Measurements from ENCODE around the gene HGFAC. TPM values are rescaled to one million over a fixed set of nuclear protein-coding genes. Genes with fewer than 3 reads are reported as not detected.
A peak's percentile ranks its signal among the peaks of the same experiment; 100 is the strongest.

The HGFAC gene
- total RNA-seq, 1 experiment from 2014 or later, result 0.28 TPM

GRCh38 chr4:3462321-3462789, 20.6 kb downstream of the HGFAC start:
- peaks cover 11% of the 10 kb centered on the region for H3K27me3 Mint-ChIP-seq (ENCODE audit: insufficient read depth, unreplicated experiment)
- no peaks in the 10 kb centered on the region for H3K9me3 Mint-ChIP-seq (ENCODE audit: unreplicated experiment)
- H3K27ac Mint-ChIP-seq (ENCODE audit: low read depth, unreplicated experiment), result no peak overlapping the region
- no peaks in the 10 kb centered on the region for H3K36me3 Mint-ChIP-seq (ENCODE audit: insufficient read depth, unreplicated experiment)
- TF ChIP-seq CTCF (IDR thresholded peaks at IDR 0.05; ENCODE audit: unreplicated experiment), result no peak
- BruUV-seq (replicated peaks), result no TSS peak
- peaks cover 6% of the 10 kb centered on the region for H3K4me1 Mint-ChIP-seq (ENCODE audit: insufficient read depth, unreplicated experiment)
- intact Hi-C loops (cut with micrococcal nuclease), result no loop called here
- H3K4me3 Mint-ChIP-seq (ENCODE audit: unreplicated experiment), result no peak overlapping the region
- POLR2A ChIA-PET, result interaction anchor here (1.4 kb wide), 1 partner anchor 29 kb away, joined by 3 read pairs; no protein-coding TSS in a partner anchor
- no peak for DNase-seq (ENCODE audit: unreplicated experiment)
- CTCF ChIA-PET, result interaction anchor here (0.6 to 1.7 kb wide), 6 partner anchors 18 to 480 kb away, joined by 3 to 6 read pairs (median 4); no protein-coding TSS in a partner anchor

- CTCF ChIA-PET, result interaction anchor here (0.6 to 1.7 kb wide), 6 partner anchors 15 to 479 kb away, joined by 3 to 6 read pairs (median 4); no protein-coding TSS in a partner anchor
- intact Hi-C loops (cut with micrococcal nuclease), result no loop called here
- Mint-ChIP-seq H3K4me3 (ENCODE audit: unreplicated experiment) (peak within 1 kb of the TSS; percentile 52), H3K36me3 (ENCODE audit: insufficient read depth, unreplicated experiment) (no peaks in the 10 kb centered on the region), H3K4me1 (ENCODE audit: insufficient read depth, unreplicated experiment) (peaks cover 6% of the 10 kb centered on the region), H3K27ac (ENCODE audit: low read depth, unreplicated experiment) (no peak within 1 kb of the TSS), H3K27me3 (ENCODE audit: insufficient read depth, unreplicated experiment) (peaks cover 11% of the 10 kb centered on the region), H3K9me3 (ENCODE audit: unreplicated experiment) (no peaks in the 10 kb centered on the region)
- no TSS peak for BruUV-seq (replicated peaks)
- POLR2A ChIA-PET, result interaction anchor here (1.4 kb wide), 1 partner anchor 28 kb away, joined by 3 read pairs; no protein-coding TSS in a partner anchor
- no peak for TF ChIP-seq CTCF (IDR thresholded peaks at IDR 0.05; ENCODE audit: unreplicated experiment)
- DNase-seq (ENCODE audit: unreplicated experiment), result no peak
Measured at GRCh38 chr4:3462790-3463415, 21.1 kb downstream of the HGFAC start, which contains the start of gene DOK7. TSS of gene DOK7 (plus strand) at chr4:3463306. CDS start at chr4:3463376, 70 bp downstream.

GRCh38 chr4:3463556-3464348, 22.0 kb downstream of the HGFAC start:
- Mint-ChIP-seq H3K4me1 (ENCODE audit: insufficient read depth, unreplicated experiment) (peaks cover 6% of the 10 kb centered on the region), H3K9me3 (ENCODE audit: unreplicated experiment) (no peaks in the 10 kb centered on the region), H3K27me3 (ENCODE audit: insufficient read depth, unreplicated experiment) (peaks cover 4% of the 10 kb centered on the region), H3K27ac (ENCODE audit: low read depth, unreplicated experiment) (no peak overlapping the region), H3K36me3 (ENCODE audit: insufficient read depth, unreplicated experiment) (no peaks in the 10 kb centered on the region), H3K4me3 (ENCODE audit: unreplicated experiment) (peak overlapping the region; percentile 52)
- no TSS peak for BruUV-seq (replicated peaks)
- CTCF ChIA-PET, result interaction anchor here (0.6 to 1.7 kb wide), 3 partner anchors 14 to 228 kb away, joined by 3 to 6 read pairs (median 4); no protein-coding TSS in a partner anchor
- POLR2A ChIA-PET, result no interaction called here
- no peak for DNase-seq (ENCODE audit: unreplicated experiment)
- TF ChIP-seq CTCF (IDR thresholded peaks at IDR 0.05; ENCODE audit: unreplicated experiment), result no peak
- intact Hi-C loops (cut with micrococcal nuclease), result no loop called here

GRCh38 chr4:3464349-3464905, 22.7 kb downstream of the HGFAC start:
- POLR2A ChIA-PET, result no interaction called here
- BruUV-seq (replicated peaks), result no TSS peak
- CTCF ChIA-PET, result no interaction called here
- TF ChIP-seq CTCF (IDR thresholded peaks at IDR 0.05; ENCODE audit: unreplicated experiment), result no peak
- DNase-seq (ENCODE audit: unreplicated experiment), result no peak
- no peaks in the 10 kb centered on the region for H3K36me3 Mint-ChIP-seq (ENCODE audit: insufficient read depth, unreplicated experiment)
- no peaks in the 10 kb centered on the region for H3K9me3 Mint-ChIP-seq (ENCODE audit: unreplicated experiment)
- intact Hi-C loops (cut with micrococcal nuclease), result no loop called here
- H3K27me3 Mint-ChIP-seq (ENCODE audit: insufficient read depth, unreplicated experiment), result no peaks in the 10 kb centered on the region
- H3K4me1 Mint-ChIP-seq (ENCODE audit: insufficient read depth, unreplicated experiment), result peaks cover 6% of the 10 kb centered on the region
- no peak overlapping the region for H3K27ac Mint-ChIP-seq (ENCODE audit: low read depth, unreplicated experiment)
- H3K4me3 Mint-ChIP-seq (ENCODE audit: unreplicated experiment), result no peak overlapping the region

All from MCF 10A (cell line).